ENCODE results near the gene CYFIP2. TPM values are rescaled to one million over a fixed set of nuclear protein-coding genes. Genes with fewer than 3 reads are reported as not detected.
"Not testable (repeated sequence)": the region's sequence is repeated elsewhere in the genome, so short reads cannot be mapped to it uniquely, and the experiment has no call there.

Gene CYFIP2
- total RNA-seq, 2 donors from 2014 or later, result 17.8 to 25.2 TPM

DNA sequence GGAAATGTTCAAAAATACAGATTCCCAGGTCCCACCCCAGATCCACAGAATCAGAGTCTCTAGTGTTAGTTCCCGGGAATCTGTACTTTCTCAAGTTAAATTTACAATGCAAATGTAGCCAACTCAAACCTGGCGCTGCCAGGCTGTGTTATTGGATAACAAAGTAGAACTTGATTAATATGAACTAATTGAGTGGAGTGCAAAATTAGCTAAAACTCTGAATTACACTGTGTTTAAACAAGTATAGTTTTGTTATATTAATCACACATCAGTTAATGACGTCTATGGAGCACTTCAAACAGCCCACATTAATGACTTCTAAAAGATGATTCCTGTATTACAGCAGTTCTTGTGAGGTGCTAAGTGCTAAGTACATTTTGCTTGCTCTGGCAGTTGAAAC is 32.4 kb upstream of the CYFIP2 start:
- Histone ChIP-seq H3K4me1 (replicated peaks) (no peaks in the 10 kb centered on the region), H3K27me3 (replicated peaks; ENCODE audit: insufficient read depth) (no peaks in the 10 kb centered on the region)

DNA sequence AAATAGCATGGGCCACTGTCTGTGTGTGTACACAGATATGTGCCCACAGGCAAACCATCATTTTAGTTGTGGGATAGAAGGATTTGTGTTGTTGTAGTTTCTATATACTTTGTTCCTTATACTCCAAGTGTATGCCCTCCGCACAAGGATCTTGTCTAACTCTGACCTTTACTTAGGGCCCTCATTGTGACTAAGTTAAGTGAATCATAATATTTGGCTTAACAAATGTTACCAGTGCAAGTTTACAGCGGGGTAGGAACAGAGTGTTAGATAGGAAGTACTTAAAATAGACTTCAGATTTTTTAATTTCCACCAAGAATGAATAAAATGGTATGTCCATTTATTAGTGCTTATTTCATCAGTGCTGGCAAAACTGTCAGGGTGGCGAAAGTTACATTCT is 29.5 kb upstream of the CYFIP2 start:
- no peak for DNase-seq (ENCODE audit: low spot score)
- H3K27me3 ChIP-seq (replicated peaks; ENCODE audit: insufficient read depth), result no peaks in the 10 kb centered on the region
- intact Hi-C loops (cut with DNase I), result no loop called here
- H3K27ac ChIP-seq, result no peak overlapping the region
- H3K9me3 ChIP-seq, result no peaks in the 10 kb centered on the region
- no peaks in the 10 kb centered on the region for H3K36me3 ChIP-seq
- WGBS, result 85% methylated on average over 3 of the region's 3 CpGs
- no peak for TF ChIP-seq POLR2AphosphoS5 (IDR thresholded peaks at IDR 0.05)
- TF ChIP-seq, protein P1, sequence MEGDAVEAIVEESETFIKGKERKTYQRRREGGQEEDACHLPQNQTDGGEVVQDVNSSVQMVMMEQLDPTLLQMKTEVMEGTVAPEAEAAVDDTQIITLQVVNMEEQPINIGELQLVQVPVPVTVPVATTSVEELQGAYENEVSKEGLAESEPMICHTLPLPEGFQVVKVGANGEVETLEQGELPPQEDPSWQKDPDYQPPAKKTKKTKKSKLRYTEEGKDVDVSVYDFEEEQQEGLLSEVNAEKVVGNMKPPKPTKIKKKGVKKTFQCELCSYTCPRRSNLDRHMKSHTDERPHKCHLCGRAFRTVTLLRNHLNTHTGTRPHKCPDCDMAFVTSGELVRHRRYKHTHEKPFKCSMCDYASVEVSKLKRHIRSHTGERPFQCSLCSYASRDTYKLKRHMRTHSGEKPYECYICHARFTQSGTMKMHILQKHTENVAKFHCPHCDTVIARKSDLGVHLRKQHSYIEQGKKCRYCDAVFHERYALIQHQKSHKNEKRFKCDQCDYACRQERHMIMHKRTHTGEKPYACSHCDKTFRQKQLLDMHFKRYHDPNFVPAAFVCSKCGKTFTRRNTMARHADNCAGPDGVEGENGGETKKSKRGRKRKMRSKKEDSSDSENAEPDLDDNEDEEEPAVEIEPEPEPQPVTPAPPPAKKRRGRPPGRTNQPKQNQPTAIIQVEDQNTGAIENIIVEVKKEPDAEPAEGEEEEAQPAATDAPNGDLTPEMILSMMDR (IDR thresholded peaks at IDR 0.05), result no peak
- no peak for TF ChIP-seq POLR2A (IDR thresholded peaks at IDR 0.05)
- H3K4me3 ChIP-seq, result no peak overlapping the region
- no peaks in the 10 kb centered on the region for H3K4me1 ChIP-seq (replicated peaks)

More for the DNA sequence above, 32.4 kb upstream of the CYFIP2 start:
- Histone ChIP-seq H3K36me3 (no peaks in the 10 kb centered on the region), H3K4me3 (no peak overlapping the region), H3K27ac (no peak overlapping the region), H3K9me3 (no peaks in the 10 kb centered on the region)
- no peak for DNase-seq (ENCODE audit: low spot score)
- TF ChIP-seq, protein P1 (IDR thresholded peaks at IDR 0.05), result no peak
- TF ChIP-seq POLR2AphosphoS5 (IDR thresholded peaks at IDR 0.05), result no peak
- TF ChIP-seq POLR2A (IDR thresholded peaks at IDR 0.05), result no peak
- intact Hi-C loops (cut with DNase I), result no loop called here
- WGBS, result 90% methylated on average over 3 of the region's 3 CpGs

DNA sequence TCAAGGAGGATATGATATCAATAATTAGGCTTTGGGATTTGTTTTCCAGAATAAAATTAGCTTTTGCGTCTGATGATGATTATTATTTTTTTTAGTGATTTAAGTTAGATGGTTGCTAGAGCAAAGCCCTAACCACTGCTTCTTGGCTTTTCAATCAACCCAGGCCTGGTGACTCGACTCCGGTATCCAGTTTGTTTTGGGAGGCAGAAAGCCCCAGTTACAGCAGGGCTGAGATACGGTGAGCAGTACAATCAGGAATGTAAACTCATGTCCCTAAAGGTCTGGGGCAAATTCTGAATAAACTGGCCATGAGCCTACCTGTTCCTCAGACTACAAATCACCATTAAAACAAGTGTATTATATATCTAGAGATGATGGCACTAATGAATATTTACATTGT is 24.4 kb upstream of the CYFIP2 start:
- no peak overlapping the region for H3K4me3 ChIP-seq
- no peaks in the 10 kb centered on the region for H3K36me3 ChIP-seq
- H3K9me3 ChIP-seq, result no peaks in the 10 kb centered on the region
- WGBS, result 77% methylated on average over 4 of the region's 4 CpGs
- no peak overlapping the region for H3K27ac ChIP-seq
- no peaks in the 10 kb centered on the region for H3K27me3 ChIP-seq (replicated peaks; ENCODE audit: insufficient read depth)
- H3K4me1 ChIP-seq (replicated peaks), result no peaks in the 10 kb centered on the region
- intact Hi-C loops (cut with DNase I), result no loop called here
- no peak for DNase-seq (ENCODE audit: low spot score)
- TF ChIP-seq POLR2A (IDR thresholded peaks at IDR 0.05) (no peak), POLR2AphosphoS5 (IDR thresholded peaks at IDR 0.05) (no peak)
- TF ChIP-seq, protein P1 (IDR thresholded peaks at IDR 0.05), result no peak

DNA sequence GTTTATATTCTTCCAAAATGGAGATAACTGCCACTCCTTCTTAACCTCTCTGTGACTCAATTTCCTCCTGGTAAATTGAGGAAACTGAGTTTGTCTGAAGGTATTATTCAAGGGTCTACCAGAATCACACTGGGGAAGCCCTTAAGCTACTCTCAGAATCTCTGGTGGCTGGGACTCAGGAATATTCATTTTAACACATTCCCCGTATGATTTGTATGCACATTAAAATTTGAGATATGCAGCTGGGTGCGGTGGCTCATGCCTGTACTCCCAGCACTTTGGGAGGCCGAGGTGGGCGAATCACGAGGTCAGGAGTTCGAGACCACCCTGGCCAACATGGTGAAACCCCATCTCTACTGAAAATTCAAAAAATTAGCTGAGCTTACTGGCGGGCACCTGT is 21.2 kb upstream of the CYFIP2 start:
- DNase-seq (ENCODE audit: low spot score); H3K27ac ChIP-seq; H3K27me3 ChIP-seq (replicated peaks; ENCODE audit: insufficient read depth); intact Hi-C loops (cut with DNase I); H3K4me1 ChIP-seq (replicated peaks); H3K36me3 ChIP-seq; H3K4me3 ChIP-seq; H3K9me3 ChIP-seq: not testable (repeated sequence)
- WGBS, result 69% methylated on average over 7 of the region's 7 CpGs

DNA sequence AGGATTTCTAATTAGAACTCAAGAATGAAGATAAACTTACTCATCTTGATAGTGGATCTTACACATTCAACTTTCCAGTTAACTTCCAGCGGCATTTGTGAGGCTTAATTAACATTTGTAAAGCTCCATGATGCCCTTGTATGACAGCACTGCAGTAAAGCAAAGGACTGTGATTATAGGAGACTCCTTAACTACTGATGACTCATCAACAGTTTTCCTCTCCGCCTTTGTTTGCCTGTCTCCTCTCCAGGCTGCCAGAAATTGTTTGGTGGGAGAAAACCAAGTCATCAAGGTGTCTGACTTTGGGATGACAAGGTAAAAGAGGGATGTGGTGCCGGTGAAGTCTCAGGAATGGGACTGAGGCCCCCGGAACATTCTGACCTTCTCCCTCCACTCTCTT is 20.4 kb upstream of the CYFIP2 start:
- Histone ChIP-seq H3K4me3 (no peak overlapping the region), H3K36me3 (no peaks in the 10 kb centered on the region), H3K9me3 (no peaks in the 10 kb centered on the region), H3K4me1 (replicated peaks) (no peaks in the 10 kb centered on the region), H3K27me3 (replicated peaks; ENCODE audit: insufficient read depth) (no peaks in the 10 kb centered on the region), H3K27ac (no peak overlapping the region)
- TF ChIP-seq POLR2A (IDR thresholded peaks at IDR 0.05), result no peak
- TF ChIP-seq, protein P1 (IDR thresholded peaks at IDR 0.05), result no peak
- TF ChIP-seq POLR2AphosphoS5 (IDR thresholded peaks at IDR 0.05), result no peak
- intact Hi-C loops (cut with DNase I), result no loop called here
- WGBS, result 57% methylated on average over 4 of the region's 4 CpGs
- no peak for DNase-seq (ENCODE audit: low spot score)

Data from prostate gland (tissue), 2 donors.